ENCODE data around the gene IQGAP2. TPM values are rescaled to one million over a fixed set of nuclear protein-coding genes. Genes with fewer than 3 reads are reported as not detected.

Gene IQGAP2
- total and polyA plus RNA-seq, 2 of the 8 experiments (the other 6 are each of a cell fraction or from before 2014, with no cell fraction given) = 19.7 to 66.0 TPM

GRCh38 chr5:76503929-76504328, 100.8 kb downstream of the IQGAP2 start (continued):
- TF ChIP-seq TEAD4 (IDR thresholded peaks at IDR 0.05; ENCODE audit: low read depth, low read length) (no peak), YY1 (IDR thresholded peaks at IDR 0.05; ENCODE audit: low read depth, low read length) (no peak), SAP30 (IDR thresholded peaks at IDR 0.05; ENCODE audit: insufficient read depth, insufficient replicate concordance, low read length) (no peak)

All from H1 (cell line).